WI38 (cell line): Measurements from ENCODE around the gene SULT1A2.

ENCODE experiments used
- H3K4me3 ChIP-seq: 2 replicates; pipeline ENCODE4 v1.5.1; 2011; ENCODE audit warnings: low read depth, mild to moderate bottlenecking, control low read depth, low read length
- CTCF ChIP-seq: IDR thresholded peaks from 2 replicates; pipeline ENCODE4 v1.5.1; 2012; ENCODE audit warnings: low read depth, mild to moderate bottlenecking, control low read depth, low read length

SULT1A2 gene

GRCh38 chr16:28592979-28593553, 3.8 kb downstream of the SULT1A2 start:
- no peak for TF ChIP-seq CTCF
- H3K4me3 ChIP-seq: no peak overlapping the region

GRCh38 chr16:28592511-28592910, 4.3 kb downstream of the SULT1A2 start:
- no peak for TF ChIP-seq CTCF
- H3K4me3 ChIP-seq: no peak overlapping the region

- no peak overlapping the region for H3K4me3 ChIP-seq
- TF ChIP-seq CTCF: no peak
These were observed 5.5 kb downstream of the SULT1A2 start for GRCh38 chr16:28591355-28591754.

- H3K4me3 ChIP-seq: no peak overlapping the region
- TF ChIP-seq CTCF: no peak
These were observed 6.2 kb downstream of the SULT1A2 start for GRCh38 chr16:28590384-28591340.

GRCh38 chr16:28589930-28590329, 6.9 kb downstream of the SULT1A2 start:
- TF ChIP-seq CTCF: no peak
- H3K4me3 ChIP-seq: no peak overlapping the region

GRCh38 chr16:28589069-28589468, 7.8 kb downstream of the SULT1A2 start:
- no peak for TF ChIP-seq CTCF
- no peak overlapping the region for H3K4me3 ChIP-seq

- no peak for TF ChIP-seq CTCF
- H3K4me3 ChIP-seq: no peak overlapping the region
These were observed 9.5 kb downstream of the SULT1A2 start for GRCh38 chr16:28587386-28587785.
